ENCODE measurements around the gene PICK1. TPM values are rescaled to one million over a fixed set of nuclear protein-coding genes. Genes with fewer than 3 reads are reported as not detected.

Gene PICK1
- total and polyA plus RNA-seq, 2 donors from 2014 or later: 28.4 to 43.4 TPM

DNA sequence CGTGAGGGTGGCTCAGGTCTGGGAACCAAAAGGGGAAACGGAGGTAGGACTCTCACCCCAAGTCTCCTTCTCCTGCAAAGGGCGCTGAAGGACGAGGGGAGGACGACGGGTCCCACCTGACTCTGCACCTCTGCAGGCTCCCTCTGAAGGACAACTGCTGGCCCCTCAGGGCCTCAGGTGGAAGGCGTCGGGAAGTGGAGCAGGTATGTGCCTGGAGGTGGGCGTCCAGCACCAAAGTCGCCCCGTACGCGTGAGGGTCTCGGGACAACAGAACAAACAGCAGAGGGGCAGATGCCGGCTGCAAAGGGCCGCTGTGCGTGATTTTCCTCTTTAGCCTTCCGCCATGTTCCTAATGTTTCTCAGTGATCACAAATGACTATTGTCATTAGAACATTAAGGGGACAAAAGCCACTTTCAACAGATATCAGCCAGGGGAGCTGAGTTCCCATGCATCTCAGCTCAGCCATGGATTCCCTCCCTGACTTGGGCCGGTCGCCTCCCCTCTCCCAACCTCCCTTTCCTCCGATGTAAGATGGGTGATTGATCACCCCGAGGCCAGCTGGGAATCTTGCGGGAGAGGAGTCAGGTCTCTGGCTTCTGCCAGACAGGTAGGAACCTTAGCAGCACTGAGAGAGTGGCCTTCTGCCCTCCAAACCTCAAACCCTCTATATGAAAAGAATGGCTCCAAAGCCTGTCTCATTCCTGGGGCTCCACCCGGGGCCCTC is 25.9 kb downstream of the PICK1 start:
- Histone ChIP-seq H3K9me3 (ENCODE audit: control insufficient read depth in 2 of 3, insufficient read depth in 1 of 3, low read length in 3 of 3) (no peaks in the 10 kb centered on the region), H3K4me1 (ENCODE audit: control insufficient read depth in 2 of 3, insufficient read depth in 2 of 3, low read depth in 1 of 3, low read length in 3 of 3) (peaks cover 0 to 8% (median 0%) of the 10 kb centered on the region in 3 donors), H3K27me3 (ENCODE audit: control insufficient read depth, insufficient read depth, low read length) (peaks cover 3% of the 10 kb centered on the region), H3K36me3 (ENCODE audit: control insufficient read depth in 2 of 3, insufficient read depth in 3 of 3, low read length in 3 of 3) (no peaks in the 10 kb centered on the region), H3K27ac (ENCODE audit: low read depth in 2 of 2, low read length in 2 of 2) (no peak overlapping the region), H3K4me3 (ENCODE audit: low read length in 3 of 3) (no peak overlapping the region), H3K9ac (ENCODE audit: low read length in 3 of 3) (no peak overlapping the region)
- intact Hi-C loops (cut with DNase I): no loop called here
- TF ChIP-seq, protein P1, sequence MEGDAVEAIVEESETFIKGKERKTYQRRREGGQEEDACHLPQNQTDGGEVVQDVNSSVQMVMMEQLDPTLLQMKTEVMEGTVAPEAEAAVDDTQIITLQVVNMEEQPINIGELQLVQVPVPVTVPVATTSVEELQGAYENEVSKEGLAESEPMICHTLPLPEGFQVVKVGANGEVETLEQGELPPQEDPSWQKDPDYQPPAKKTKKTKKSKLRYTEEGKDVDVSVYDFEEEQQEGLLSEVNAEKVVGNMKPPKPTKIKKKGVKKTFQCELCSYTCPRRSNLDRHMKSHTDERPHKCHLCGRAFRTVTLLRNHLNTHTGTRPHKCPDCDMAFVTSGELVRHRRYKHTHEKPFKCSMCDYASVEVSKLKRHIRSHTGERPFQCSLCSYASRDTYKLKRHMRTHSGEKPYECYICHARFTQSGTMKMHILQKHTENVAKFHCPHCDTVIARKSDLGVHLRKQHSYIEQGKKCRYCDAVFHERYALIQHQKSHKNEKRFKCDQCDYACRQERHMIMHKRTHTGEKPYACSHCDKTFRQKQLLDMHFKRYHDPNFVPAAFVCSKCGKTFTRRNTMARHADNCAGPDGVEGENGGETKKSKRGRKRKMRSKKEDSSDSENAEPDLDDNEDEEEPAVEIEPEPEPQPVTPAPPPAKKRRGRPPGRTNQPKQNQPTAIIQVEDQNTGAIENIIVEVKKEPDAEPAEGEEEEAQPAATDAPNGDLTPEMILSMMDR (IDR thresholded peaks at IDR 0.05; ENCODE audit: borderline replicate concordance, extremely low read depth, insufficient read depth): no peak
- DNase-seq: peak in 1 of 5 donors; percentile 57
- FAIRE-seq: no peak

GRCh38 chr22:38083931-38084631 is 26.9 kb downstream of the PICK1 start, which contains the start of gene SLC16A8:
TSS of gene SLC16A8 (minus strand) at chr22:38084184. CDS start at chr22:38082873, 1,311 bp downstream.
- Histone ChIP-seq H3K36me3 (ENCODE audit: control insufficient read depth in 2 of 3, insufficient read depth in 3 of 3, low read length in 3 of 3) (no peaks in the 10 kb centered on the region), H3K4me1 (ENCODE audit: control insufficient read depth in 2 of 3, insufficient read depth in 2 of 3, low read depth in 1 of 3, low read length in 3 of 3) (peaks cover 0 to 8% (median 0%) of the 10 kb centered on the region in 3 donors), H3K9me3 (ENCODE audit: control insufficient read depth in 2 of 3, insufficient read depth in 1 of 3, low read length in 3 of 3) (no peaks in the 10 kb centered on the region), H3K9ac (ENCODE audit: low read length in 3 of 3) (no peak within 1 kb of the TSS), H3K27me3 (ENCODE audit: control insufficient read depth, insufficient read depth, low read length) (peaks cover 3% of the 10 kb centered on the region), H3K27ac (ENCODE audit: low read depth in 2 of 2, low read length in 2 of 2) (no peak within 1 kb of the TSS), H3K4me3 (ENCODE audit: low read length in 3 of 3) (no peak within 1 kb of the TSS)
- DNase-seq (peak in 1 of 5 donors; percentile 61), FAIRE-seq (no peak)
- intact Hi-C loops (cut with DNase I): no loop called here
- TF ChIP-seq, protein P1 (IDR thresholded peaks at IDR 0.05; ENCODE audit: borderline replicate concordance, extremely low read depth, insufficient read depth): no peak

- H3K9me3 ChIP-seq (ENCODE audit: control insufficient read depth in 2 of 3, insufficient read depth in 1 of 3, low read length in 3 of 3): no peaks in the 10 kb centered on the region
- peaks cover 3% of the 10 kb centered on the region for H3K27me3 ChIP-seq (ENCODE audit: control insufficient read depth, insufficient read depth, low read length)
- FAIRE-seq: no peak
- H3K4me3 ChIP-seq (ENCODE audit: low read length in 3 of 3): no peak overlapping the region
- TF ChIP-seq, protein P1 (IDR thresholded peaks at IDR 0.05; ENCODE audit: borderline replicate concordance, extremely low read depth, insufficient read depth): no peak
- peaks cover 0 to 8% (median 0%) of the 10 kb centered on the region in 3 donors for H3K4me1 ChIP-seq (ENCODE audit: control insufficient read depth in 2 of 3, insufficient read depth in 2 of 3, low read depth in 1 of 3, low read length in 3 of 3)
- no peak overlapping the region for H3K9ac ChIP-seq (ENCODE audit: low read length in 3 of 3)
- H3K27ac ChIP-seq (ENCODE audit: low read depth in 2 of 2, low read length in 2 of 2): no peak overlapping the region
- peak in 1 of 5 donors; percentile 48 for DNase-seq
- intact Hi-C loops (cut with DNase I): no loop called here
- H3K36me3 ChIP-seq (ENCODE audit: control insufficient read depth in 2 of 3, insufficient read depth in 3 of 3, low read length in 3 of 3): no peaks in the 10 kb centered on the region
Observed at GRCh38 chr22:38085056-38085455, 27.9 kb downstream of the PICK1 start.
